ENCODE results near the gene EFCAB11.

Gene EFCAB11

DNA sequence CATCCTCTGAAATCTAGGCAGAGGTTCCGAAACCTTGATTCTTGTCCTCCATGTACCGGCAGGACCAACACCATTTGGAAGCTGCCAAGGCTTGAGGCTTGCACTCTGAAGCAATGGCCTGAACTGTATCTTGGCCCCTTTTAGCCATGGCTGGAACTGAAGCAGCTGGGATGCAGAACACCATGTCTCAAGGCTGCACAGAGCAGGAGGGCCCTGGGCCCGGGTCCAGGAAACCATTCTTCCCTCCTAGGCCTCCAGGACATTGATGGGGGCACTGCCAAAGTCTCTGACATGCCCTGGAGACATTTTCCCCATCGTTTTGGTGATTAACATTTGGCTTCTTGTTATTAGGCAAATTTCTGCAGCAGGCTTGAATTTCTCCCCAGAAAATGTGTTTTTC is 198.7 kb downstream of the EFCAB11 start:
- DNase-seq, result no peak

DNA sequence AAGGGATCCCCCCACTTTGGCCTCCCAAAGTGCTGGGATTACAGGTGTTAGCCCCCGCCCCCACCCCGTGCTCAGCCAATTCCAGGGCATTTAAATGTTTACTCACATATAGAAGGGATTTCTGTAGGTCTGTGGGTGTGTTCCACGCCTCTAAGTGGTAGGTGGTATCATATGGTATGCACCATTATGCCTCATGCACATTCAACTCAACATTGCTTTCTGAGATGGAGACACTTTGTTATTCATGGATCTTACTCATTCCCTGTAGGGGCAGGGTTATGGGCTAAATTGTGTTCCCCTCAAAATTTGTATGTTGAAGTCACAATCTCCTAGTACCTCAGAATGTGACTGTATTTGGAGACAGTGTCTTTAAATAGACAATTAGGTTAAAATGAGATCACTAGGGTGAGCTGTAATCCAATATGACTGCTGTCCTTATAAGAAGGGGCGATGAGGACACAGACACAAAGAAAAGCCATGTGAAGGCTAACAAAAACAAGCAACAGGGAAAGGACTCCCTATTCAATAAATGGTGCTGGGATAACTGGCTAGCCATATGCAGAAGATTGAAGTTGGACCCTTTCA is 200.6 kb downstream of the EFCAB11 start:
- DNase-seq, result no peak

DNA sequence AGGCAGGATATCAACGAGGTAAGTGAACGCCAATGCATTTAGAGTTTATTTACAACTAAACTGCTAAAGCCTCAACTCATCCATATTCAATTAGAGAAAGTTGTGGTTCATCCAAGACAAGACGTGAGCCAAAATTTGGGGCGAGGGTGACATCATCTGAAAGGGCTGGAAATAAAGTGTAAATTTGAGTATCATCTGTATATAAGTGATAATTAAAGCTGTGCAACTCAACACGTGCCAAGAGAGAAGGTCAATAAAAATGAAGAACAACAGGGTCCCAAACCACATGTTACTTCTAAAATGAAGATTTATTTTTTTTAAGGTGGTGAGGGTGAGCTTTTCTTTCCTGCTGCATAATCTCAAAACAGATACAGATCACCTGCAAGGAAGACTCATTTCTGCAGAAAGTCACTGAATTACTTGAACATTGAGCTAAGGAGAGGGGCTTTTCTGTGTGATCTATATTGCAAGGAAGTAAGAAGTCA is 203.6 kb downstream of the EFCAB11 start:
- peak in 1 of 2 donors; percentile 16 for DNase-seq

DNA sequence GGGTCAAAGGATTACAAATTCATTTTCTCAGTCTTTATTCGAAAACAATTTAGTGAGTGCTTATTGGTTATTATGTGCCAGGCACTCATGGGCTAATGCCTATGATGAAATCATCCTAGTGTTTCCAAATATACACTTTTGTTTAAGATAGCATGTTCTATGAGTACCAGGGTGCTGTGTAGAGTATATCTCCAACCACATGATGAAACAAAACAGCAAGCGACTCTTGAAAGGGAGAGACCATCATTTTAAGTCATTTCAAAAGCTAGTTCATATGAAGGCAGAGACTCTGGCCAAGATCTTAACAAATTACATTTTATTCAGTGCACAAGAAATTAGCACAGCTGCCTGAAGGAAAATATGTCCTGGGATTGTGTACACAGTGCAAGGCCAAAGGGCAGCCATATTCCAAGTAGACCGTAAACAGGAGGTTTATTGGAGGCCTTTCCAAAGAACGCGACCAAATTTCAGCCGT is 204.2 kb downstream of the EFCAB11 start:
- no peak for DNase-seq

DNA sequence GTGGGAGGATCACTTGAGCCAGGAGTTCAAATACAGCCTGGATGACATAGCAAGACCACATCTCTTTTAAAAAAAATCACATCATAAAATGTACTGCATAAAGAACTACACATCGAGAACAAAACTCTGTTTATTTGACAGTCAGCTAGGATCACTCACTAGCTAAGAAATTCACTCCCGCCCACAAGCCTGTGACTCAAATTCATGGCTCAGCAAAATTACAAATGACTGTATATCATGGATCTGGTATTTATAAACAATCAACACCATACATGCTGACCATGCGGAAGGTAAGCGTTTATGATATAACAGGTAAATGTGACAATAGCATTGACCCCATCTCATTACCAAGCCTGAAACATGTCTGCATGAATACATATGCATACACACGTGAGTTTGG is 206.5 kb downstream of the EFCAB11 start:
- DNase-seq, result no peak

DNA sequence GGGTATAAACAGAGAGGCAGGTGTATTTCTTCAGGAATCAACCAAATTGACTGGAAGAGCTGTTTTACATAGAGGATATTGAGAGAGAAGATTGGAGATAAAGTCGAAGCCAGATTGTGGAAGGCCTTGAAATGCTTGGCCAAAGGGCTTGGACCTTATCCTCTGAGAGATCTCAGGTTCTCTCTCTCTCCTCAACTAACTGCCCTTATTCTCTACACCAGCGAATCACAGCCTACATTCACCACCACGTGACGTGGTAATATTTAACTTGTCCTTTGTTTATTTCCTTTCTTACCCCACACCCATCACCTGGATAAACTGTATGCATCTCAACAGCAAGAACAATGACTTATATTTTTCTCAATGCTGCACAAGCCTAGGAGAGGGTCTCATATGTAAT is 207.4 kb downstream of the EFCAB11 start:
- DNase-seq, result no peak

DNA sequence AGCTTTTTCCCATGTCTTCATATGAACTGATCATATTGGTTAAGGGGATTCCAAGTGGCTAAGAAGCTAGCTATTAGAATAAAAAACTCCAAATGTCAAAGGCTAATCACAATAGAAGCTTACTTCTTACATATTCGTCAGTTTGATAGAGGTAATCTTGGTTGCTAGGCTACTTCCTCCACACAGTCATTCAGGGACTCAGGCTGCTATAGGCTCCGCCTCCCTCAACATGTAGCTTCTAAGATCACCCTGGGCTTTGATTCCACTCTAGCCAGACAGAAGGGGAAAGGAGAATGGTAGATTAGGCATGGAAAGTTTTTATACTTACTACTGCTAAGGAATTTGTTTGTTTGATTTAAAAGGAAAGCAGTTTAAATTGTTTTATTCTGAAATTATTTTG is 207.9 kb downstream of the EFCAB11 start:
- no peak for DNase-seq

DNA sequence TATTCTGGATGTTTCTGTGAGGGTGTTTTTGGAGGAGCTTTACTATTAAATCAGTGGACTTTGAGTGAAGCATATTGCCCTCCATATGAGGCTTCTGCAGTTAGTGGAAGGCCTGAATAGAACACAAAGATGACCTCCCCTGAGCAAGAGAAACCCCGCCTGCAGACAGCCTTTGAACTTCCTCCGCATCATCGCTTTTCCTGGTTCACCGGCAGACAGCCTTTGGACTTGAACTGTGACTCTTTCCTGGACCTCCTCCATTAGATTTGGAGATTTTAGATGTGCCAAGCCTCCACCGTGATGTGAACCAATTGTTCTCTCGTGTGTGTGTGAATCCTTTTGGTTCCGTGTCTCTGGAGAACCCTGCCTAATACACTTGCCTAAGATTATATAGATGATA is 208.4 kb downstream of the EFCAB11 start:
- no peak for DNase-seq

Data from stimulated activated CD4-positive, alpha-beta T cell treated with anti-CD3 and anti-CD28 coated beads, Interleukin-2, amount 100 ng/mL, for 48 hours (primary cell).